GM21786 (cell line): ENCODE measurements around the gene NIPBL.
A peak's percentile ranks its signal among the peaks of the same experiment; 100 is the strongest.
"Not testable (repeated sequence)": the region's sequence is repeated elsewhere in the genome, so short reads cannot be mapped to it uniquely, and the experiment has no call there.

Experiments used
- ATAC-seq: cut with Tn5 transposase; IDR thresholded peaks from one replicate; pipeline ENCODE4 v1.9.1; 2021; ENCODE audit not compliant: unreplicated experiment

The NIPBL gene

DNA sequence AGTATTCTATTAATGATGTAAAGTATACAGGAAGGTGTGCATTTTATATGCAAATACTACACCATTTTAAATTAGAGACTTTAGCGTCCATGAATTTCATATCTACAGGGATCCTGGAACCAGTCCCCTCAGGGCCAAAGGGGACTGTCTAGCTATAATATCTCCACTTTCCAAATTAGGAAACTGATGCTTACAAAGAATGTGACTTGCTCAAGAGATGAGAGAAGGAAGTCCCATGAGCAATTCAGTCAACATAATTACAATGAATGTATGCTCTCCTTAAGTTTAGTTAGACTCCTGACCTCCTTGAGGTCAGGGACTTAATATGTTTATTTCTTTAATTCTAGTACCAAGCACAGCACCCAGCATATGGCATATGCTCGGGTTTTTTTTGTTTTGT is 23.7 kb downstream of the NIPBL start:
- no peak for ATAC-seq

DNA sequence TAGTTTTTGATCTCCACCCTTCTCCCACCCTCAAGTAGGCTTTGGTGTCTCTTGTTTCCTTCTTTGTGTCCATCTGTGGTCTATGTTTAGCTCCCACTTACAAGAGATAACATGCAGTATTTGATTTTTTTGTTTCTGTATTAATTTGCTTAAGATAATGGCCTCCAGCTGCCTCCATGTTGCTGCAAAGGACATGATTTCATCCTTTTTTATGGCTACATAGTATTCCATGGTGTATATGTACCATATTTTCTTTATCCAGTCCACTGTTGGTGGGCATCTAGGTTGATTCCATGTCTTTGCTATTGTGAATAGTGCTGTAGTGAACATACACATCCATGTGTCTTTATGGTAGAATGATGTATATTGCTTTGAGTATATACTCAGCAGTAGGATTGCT is 24.5 kb downstream of the NIPBL start:
- not testable (repeated sequence) for ATAC-seq

DNA sequence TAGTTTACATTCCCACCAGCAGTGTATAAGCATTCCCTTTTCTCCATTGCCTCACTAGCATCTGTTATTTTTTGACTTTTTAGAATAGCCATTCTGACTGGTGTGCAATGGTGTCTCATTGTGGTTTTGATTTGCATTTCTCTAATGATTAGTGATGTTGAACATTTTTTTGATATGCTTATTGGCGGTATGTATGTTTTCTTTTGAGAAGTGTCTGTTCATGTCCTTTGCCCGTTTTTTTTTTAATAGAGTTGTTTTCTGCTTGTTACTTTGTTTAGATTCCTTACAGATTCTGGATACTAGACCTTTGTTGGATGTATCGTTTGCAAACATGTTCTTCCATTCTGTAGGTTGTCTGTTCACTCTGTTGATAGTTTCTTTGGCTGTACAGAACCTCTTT is 25.3 kb downstream of the NIPBL start:
- no peak for ATAC-seq

DNA sequence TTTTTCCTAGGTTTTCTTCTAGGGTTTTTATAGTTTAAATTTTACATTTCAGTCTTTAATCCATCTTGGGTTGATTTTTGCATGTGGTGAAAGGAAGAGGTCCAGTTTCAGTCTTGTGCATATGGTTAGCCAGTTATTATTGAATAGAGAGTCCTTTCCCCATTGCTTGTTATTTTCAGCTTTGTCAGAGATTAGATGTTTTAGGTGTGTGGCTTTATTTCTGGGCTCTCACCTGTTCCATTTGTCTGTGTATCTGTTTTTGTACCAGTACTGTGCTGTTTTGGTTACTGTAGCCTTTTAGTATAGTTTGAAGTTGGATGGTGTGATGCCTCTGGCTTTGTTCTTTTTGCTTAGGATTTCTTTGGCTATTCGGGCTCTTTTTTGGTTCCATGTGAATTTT is 25.8 kb downstream of the NIPBL start:
- no peak for ATAC-seq

GRCh38 chr5:36904677-36905076 is 28.1 kb downstream of the NIPBL start:
- ATAC-seq = no peak

DNA sequence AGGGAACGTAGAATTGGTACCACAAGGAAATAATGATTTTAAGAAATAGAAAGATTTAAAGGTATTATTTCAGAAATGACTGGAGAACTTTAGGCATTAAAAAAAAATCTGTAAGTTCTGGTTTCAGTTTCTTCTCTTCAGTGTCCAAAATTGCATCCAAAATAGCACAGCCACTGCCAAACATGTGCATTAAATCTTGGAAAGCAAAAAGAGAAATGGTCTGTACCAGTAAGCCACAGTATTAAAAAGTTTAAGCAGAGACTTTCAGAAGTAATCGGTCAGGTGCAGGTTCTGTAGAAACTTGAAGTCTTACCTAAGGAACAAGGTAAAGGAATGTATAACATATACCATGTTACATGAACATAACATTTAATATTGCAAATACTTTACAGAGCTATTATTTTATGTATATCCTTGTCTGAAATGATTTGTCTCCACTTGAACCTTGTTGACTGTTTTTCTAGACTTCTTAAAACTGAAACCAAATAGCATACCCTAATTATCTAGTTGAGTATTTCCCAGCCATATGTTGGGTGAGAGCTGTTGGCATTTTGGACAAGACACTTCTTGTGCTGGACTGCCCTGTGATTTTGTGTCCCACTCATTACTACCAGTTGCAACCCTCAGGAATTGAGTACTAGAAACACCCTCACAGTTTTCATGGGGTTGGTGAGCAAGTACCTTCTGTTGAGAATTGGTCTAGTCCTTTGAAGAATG is 32.1 kb downstream of the NIPBL start:
- ATAC-seq = peak; percentile 53

- no peak for ATAC-seq
Observed at GRCh38 chr5:36915653-36916052, 39.1 kb downstream of the NIPBL start.

GRCh38 chr5:36916614-36917013 is 40.0 kb downstream of the NIPBL start:
- not testable (repeated sequence) for ATAC-seq

GRCh38 chr5:36917358-36917757 is 40.8 kb downstream of the NIPBL start:
- not testable (repeated sequence) for ATAC-seq

GRCh38 chr5:36919238-36919637 is 42.7 kb downstream of the NIPBL start:
- ATAC-seq = no peak

DNA sequence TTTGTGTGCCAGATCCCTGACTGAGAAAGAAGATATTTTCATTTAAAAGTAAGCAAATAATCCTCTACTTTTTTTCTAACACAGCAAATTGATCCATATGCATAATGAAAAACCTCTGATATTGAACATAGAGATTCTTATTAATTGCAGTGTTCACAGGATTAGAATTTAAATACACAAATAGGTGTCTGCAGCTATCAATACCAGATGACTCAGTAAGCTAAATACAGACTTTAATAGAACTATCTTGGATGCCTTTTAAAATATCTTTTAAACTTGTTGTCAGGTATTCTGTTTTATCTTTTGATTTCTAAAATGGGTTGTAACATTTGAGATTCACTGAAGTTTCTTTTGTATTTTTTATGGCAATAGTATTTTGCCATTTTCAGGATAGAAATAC is 43.1 kb downstream of the NIPBL start:
- no peak for ATAC-seq

GRCh38 chr5:36928947-36929346 is 52.4 kb downstream of the NIPBL start:
- no peak for ATAC-seq

DNA sequence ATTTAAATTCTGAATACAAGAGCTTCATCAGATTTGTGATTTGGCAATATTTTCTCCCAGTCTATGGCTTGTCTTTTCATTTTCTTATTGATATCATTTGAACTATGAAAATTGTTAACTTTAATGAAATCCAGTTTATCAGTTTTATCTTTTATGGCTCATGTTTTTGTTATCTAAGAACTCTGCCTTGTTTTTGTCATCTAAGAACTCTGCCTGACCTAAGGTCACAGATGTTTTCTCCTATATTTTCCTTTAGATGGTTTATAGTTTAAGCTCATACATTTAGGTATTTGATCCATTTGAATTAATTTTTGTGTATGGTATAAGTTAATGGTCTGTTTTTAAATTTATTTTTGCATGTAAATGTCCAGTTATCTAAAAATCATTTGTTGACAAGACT is 52.9 kb downstream of the NIPBL start:
- ATAC-seq = no peak

- ATAC-seq = no peak
Observed at GRCh38 chr5:36932056-36932455, 55.5 kb downstream of the NIPBL start.

DNA sequence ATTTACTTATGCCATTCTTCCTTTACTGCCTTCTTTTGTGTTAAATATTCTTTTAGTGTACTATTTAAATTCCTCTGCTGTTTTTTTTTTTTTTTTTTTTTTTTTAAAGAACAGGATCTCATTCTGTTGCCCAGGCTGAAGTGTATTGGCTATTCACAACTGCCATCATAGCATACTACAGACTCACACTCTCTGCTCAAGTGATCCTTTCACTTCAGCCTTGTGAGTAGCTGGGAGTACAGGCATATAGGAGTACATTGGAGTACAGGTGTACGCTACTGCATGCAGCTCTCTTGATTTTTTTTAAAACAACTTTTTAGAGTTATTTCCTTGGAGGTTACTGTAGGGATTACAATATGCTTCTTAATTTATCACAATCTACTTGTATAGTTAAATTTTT is 56.1 kb downstream of the NIPBL start:
- ATAC-seq = no peak

- no peak for ATAC-seq
Observed at GRCh38 chr5:36934740-36935356, 58.3 kb downstream of the NIPBL start.

DNA sequence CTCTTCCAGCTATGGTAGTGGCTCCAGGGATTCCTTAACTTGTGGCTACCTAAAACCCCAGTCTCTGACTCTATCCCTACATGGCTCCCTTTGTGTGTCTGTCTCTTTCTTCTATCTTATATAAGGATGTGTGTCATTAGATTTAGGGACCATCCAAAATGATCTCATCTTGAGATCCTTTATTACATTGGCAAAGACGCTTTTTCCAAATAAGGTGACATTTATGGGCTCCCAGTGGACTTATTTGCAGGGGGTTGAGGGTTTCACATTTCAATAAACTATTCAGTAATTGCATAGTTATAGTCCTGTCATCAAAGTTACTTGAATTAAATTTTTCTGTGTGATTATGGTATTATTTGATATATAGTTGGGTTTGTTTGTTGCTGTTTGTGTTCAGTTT is 59.2 kb downstream of the NIPBL start:
- ATAC-seq = no peak

- ATAC-seq = no peak
Observed at GRCh38 chr5:36936309-36936708, 59.7 kb downstream of the NIPBL start.

DNA sequence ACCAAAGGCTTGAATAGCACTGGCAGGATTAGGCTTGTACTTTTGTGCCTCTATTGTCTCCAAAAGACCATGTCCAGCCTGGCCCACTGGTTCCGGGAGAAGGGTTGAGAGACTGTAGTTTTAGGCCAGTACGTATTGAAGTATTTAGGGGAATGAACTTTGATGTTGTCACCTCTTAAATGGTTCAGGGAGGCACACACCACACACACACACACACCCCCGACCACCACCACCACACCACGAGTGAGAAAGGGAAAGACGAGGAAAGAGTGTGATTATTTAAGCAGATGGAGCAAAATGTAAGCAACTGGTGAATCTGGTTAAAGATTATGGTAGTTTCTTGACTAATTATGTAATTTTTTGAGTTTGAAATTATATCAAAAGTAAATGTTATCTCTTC is 61.6 kb downstream of the NIPBL start:
- ATAC-seq = no peak

DNA sequence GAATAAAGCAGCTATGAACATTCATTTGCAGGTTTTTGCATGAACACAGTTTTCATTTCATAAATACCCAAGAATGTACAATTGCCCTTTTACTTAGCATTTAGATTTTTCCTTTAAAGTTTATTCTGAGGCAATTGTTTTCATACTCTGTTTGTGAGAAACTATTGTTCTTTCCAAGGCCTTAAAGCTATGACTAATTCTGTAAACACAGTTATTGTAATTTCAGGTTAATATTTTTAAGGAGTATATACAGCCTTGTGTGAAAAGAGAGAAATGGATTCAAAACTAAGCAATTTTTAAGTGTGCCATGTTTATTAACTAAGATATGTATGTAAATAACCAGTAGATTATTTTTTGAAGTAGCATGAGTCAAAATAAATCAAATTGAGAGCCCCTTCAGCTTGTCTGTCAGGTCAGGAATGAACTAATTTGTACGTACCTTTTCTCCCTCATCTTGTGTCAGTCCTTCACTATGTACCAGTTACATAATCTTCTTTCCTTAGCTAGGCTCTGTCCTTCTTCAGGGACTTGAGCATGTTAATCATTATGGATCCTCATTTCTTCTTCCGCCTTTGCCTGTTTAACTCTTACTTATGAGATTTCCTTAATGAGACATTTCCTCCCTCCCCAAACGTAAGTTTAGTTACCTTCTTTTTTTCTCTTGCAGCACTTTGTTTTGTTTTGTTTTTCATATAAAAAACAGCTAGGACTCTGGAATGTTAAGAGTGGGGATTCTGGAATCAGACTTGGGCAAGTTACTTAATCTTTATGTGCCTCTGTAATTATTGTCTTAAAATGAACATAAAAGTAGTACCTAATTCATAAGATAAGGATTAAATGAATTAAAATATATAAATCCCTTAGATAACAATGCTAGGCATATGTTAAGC is 63.6 kb downstream of the NIPBL start:
- no peak for ATAC-seq

GRCh38 chr5:36943584-36943983 is 67.0 kb downstream of the NIPBL start:
- ATAC-seq = no peak

DNA sequence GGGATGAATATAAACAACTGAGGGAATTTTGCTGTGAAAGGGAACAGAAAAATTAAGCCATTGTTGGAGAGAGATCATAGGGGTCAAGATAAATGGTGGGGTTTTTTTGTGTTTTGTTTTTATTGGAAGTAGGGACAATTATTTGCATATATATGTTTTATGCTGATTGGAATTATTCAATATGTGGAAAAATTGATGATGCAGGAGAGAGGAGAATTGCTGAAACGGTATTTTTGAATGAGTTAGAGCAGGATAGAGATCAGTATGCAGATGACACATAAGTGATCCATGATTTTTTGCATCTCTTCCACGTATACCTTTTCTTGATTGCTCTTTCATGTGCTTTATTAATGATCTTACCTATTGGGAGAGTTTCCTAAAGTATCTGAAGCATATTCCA is 67.5 kb downstream of the NIPBL start:
- no peak for ATAC-seq
